Epithelial cell of proximal tubule (primary cell): Measurements from ENCODE around the gene OCA2. TPM values are rescaled to one million over a fixed set of nuclear protein-coding genes. Genes with fewer than 3 reads are reported as not detected.

Experiments used
- DNase-seq: peaks from one replicate; pipeline ENCODE4 v3.0.0-alpha.2; 2011; ENCODE audit warnings: low read depth
- H3K4me3 ChIP-seq: 2 replicates; pipeline ENCODE4 v1.5.1; 2011; ENCODE audit warnings: low read depth, mild to moderate bottlenecking, low read length
- CTCF ChIP-seq: conservative IDR thresholded peaks from 2 replicates; pipeline ENCODE4 v1.5.1; 2012; ENCODE audit warnings: low read depth, mild to moderate bottlenecking, low read length
- total RNA-seq: library from RNA; depleted of rRNA; stranded (reverse); fragments of >200 nt; gene quantifications from 2 replicates; pipeline ENCODE4 v1.2.3, GENCODE V29; 2015

Gene OCA2
- total RNA-seq, 1 donor from 2014 or later, result not detected

DNA sequence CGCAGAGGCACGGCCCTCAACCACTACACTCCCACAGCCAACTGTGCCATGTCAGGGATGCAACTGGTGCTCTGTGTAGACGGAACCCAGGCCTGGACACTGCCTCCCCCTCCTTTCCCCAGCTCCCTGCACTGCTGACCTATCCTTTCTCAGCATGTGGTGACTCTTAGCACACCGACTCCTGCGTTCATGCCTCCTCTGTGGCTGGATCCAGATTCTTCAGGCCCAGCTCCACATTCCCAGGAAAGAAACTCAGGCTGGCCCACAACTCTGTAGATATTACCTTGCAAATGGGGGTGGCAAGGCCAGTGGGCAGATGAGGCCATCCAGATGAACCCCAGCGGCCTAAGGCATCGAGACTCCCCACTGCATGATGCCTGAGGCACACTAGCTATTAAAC lies 272.7 kb downstream of the OCA2 start:
- H3K4me3 ChIP-seq, result no peak overlapping the region
- no peak for DNase-seq
- no peak for TF ChIP-seq CTCF

- H3K4me3 ChIP-seq, result no peak overlapping the region
- no peak for DNase-seq
- TF ChIP-seq CTCF, result no peak
These were observed 274.2 kb downstream of the OCA2 start for GRCh38 chr15:27824841-27825422.

DNA sequence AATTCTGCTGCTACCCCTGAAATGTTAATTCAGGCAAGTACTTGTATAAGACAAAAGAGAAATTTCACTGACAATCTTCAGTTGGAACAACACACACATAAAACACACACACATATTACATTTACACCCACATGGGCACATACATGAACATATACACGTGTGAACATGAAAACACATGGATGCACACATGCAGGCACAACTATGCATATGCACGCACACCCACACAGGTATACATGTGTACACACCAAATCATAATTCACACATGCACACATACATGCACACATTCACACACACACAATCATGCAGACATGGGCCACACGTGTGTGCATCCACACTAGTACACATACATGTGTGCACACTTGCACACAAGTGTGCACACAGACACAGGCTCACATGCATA lies 277.8 kb downstream of the OCA2 start:
- no peak overlapping the region for H3K4me3 ChIP-seq
- no peak for DNase-seq
- no peak for TF ChIP-seq CTCF

- no peak for TF ChIP-seq CTCF
- no peak overlapping the region for H3K4me3 ChIP-seq
- no peak for DNase-seq
These were observed 278.4 kb downstream of the OCA2 start for GRCh38 chr15:27820722-27821121.

GRCh38 chr15:27820232-27820631 lies 278.9 kb downstream of the OCA2 start:
- DNase-seq, result no peak
- TF ChIP-seq CTCF, result no peak
- no peak overlapping the region for H3K4me3 ChIP-seq

- DNase-seq, result no peak
- H3K4me3 ChIP-seq, result no peak overlapping the region
- TF ChIP-seq CTCF, result no peak
These were observed 281.9 kb downstream of the OCA2 start for GRCh38 chr15:27817258-27817657.

DNA sequence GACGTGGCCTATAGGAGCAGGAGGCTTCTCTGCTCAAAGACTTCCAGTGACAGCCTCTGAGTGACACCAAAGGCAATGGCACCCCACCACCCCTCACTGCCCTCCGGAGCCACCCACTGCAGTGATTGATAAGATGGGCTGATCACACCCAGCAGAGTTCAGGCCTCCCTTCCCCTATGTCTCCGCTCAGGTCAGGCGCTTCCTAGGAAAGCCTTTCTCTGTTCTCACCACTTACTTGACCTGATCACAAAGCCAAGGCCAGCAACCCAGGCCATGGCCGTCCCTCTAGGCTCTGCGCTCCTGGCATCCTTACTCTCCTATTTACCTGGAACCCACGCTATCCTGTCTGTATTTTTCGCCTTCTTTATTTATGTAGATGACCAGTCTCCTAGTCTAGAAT lies 282.3 kb downstream of the OCA2 start:
- no peak for DNase-seq
- H3K4me3 ChIP-seq, result no peak overlapping the region
- no peak for TF ChIP-seq CTCF
